ENCODE results near the gene SGPL1.
A peak's percentile ranks its signal among the peaks of the same experiment; 100 is the strongest.
"Not testable (repeated sequence)": the region's sequence is repeated elsewhere in the genome, so short reads cannot be mapped to it uniquely, and the experiment has no call there.

Gene SGPL1

GRCh38 chr10:70815504-70816219 lies at the start of gene SGPL1:
SGPL1 (plus strand) TSS chr10:70815948; CDS start chr10:70816854, 906 bp downstream.
- H3K4me3 ChIP-seq (ENCODE audit: low read depth, low read length): peak within 1 kb of the TSS; percentile 74
- peak; percentile 93 for TF ChIP-seq CTCF (IDR thresholded peaks at IDR 0.05; ENCODE audit: low read depth, low read length, missing control alignments)
- peak; percentile 26 for DNase-seq (ENCODE audit: low read depth)

- H3K4me3 ChIP-seq (ENCODE audit: low read depth, low read length); DNase-seq (ENCODE audit: low read depth): not testable (repeated sequence)
Observed at GRCh38 chr10:70768026-70768685, 47.6 kb upstream of the SGPL1 start.

GRCh38 chr10:70769121-70769520 lies 46.6 kb upstream of the SGPL1 start:
- no peak for TF ChIP-seq CTCF (IDR thresholded peaks at IDR 0.05; ENCODE audit: low read depth, low read length, missing control alignments)
- no peak overlapping the region for H3K4me3 ChIP-seq (ENCODE audit: low read depth, low read length)
- no peak for DNase-seq (ENCODE audit: low read depth)

- DNase-seq (ENCODE audit: low read depth): no peak
- H3K4me3 ChIP-seq (ENCODE audit: low read depth, low read length): no peak overlapping the region
- no peak for TF ChIP-seq CTCF (IDR thresholded peaks at IDR 0.05; ENCODE audit: low read depth, low read length, missing control alignments)
Observed at GRCh38 chr10:70770001-70770400, 45.7 kb upstream of the SGPL1 start.

- DNase-seq (ENCODE audit: low read depth); H3K4me3 ChIP-seq (ENCODE audit: low read depth, low read length): not testable (repeated sequence)
Observed at GRCh38 chr10:70770516-70770915, 45.2 kb upstream of the SGPL1 start.

GRCh38 chr10:70771311-70772194 lies 44.2 kb upstream of the SGPL1 start:
- H3K4me3 ChIP-seq (ENCODE audit: low read depth, low read length): no peak overlapping the region
- TF ChIP-seq CTCF (IDR thresholded peaks at IDR 0.05; ENCODE audit: low read depth, low read length, missing control alignments): no peak
- DNase-seq (ENCODE audit: low read depth): no peak

GRCh38 chr10:70772627-70773026 lies 43.1 kb upstream of the SGPL1 start:
- no peak overlapping the region for H3K4me3 ChIP-seq (ENCODE audit: low read depth, low read length)
- DNase-seq (ENCODE audit: low read depth): no peak

More at GRCh38 chr10:70772627-70773026, 43.1 kb upstream of the SGPL1 start:
- TF ChIP-seq CTCF (IDR thresholded peaks at IDR 0.05; ENCODE audit: low read depth, low read length, missing control alignments): no peak
